ENCODE measurements around the gene SIRT3.

GRCh38 chr11:281486-282161, 45.5 kb upstream of the SIRT3 start:
- TF ChIP-seq, protein P1, sequence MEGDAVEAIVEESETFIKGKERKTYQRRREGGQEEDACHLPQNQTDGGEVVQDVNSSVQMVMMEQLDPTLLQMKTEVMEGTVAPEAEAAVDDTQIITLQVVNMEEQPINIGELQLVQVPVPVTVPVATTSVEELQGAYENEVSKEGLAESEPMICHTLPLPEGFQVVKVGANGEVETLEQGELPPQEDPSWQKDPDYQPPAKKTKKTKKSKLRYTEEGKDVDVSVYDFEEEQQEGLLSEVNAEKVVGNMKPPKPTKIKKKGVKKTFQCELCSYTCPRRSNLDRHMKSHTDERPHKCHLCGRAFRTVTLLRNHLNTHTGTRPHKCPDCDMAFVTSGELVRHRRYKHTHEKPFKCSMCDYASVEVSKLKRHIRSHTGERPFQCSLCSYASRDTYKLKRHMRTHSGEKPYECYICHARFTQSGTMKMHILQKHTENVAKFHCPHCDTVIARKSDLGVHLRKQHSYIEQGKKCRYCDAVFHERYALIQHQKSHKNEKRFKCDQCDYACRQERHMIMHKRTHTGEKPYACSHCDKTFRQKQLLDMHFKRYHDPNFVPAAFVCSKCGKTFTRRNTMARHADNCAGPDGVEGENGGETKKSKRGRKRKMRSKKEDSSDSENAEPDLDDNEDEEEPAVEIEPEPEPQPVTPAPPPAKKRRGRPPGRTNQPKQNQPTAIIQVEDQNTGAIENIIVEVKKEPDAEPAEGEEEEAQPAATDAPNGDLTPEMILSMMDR (IDR thresholded peaks at IDR 0.05; ENCODE audit: low read depth, low read length, missing input control): no peak
- no peak for TF ChIP-seq TAF1 (conservative IDR thresholded peaks at IDR 0.05)
- TF ChIP-seq RAD21 (IDR thresholded peaks at IDR 0.05): no peak
- TF ChIP-seq, protein P2, sequence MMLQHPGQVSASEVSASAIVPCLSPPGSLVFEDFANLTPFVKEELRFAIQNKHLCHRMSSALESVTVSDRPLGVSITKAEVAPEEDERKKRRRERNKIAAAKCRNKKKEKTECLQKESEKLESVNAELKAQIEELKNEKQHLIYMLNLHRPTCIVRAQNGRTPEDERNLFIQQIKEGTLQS (IDR thresholded peaks at IDR 0.05): no peak
- TF ChIP-seq EGR1 (IDR thresholded peaks at IDR 0.05; ENCODE audit: low read depth in 2 of 2): no peak
- no peak for TF ChIP-seq MAX (IDR thresholded peaks at IDR 0.05)
- no peak for TF ChIP-seq GABPA (IDR thresholded peaks at IDR 0.05 in 1 of 2, conservative IDR thresholded peaks at IDR 0.05 in 1 of 2)
